Muscle layer of colon (tissue), 2 donors: ENCODE results near the gene PANK1.

ENCODE experiments used
- H3K27ac ChIP-seq: one replicate; pipeline ENCODE4 v1.7.0; 2013; ENCODE audit warnings: low read depth, mild to moderate bottlenecking, low read length, moderate library complexity
- H3K27me3 ChIP-seq, 2 donors: one replicate each; pipeline ENCODE4 v1.7.0; 2013; ENCODE audit warnings: low read length in 2 of 2, mild to moderate bottlenecking in 2 of 2; ENCODE audit not compliant: insufficient read depth in 2 of 2, control insufficient read depth in 1 of 2
- H3K36me3 ChIP-seq: one replicate; pipeline ENCODE4 v1.7.0; 2013; ENCODE audit warnings: mild to moderate bottlenecking, low read length; ENCODE audit not compliant: insufficient read depth
- H3K4me1 ChIP-seq: one replicate; pipeline ENCODE4 v1.7.0; 2013; ENCODE audit warnings: mild to moderate bottlenecking, low read length; ENCODE audit not compliant: insufficient read depth
- H3K4me3 ChIP-seq, 2 donors: one replicate each; pipeline ENCODE4 v1.7.0; 2013; ENCODE audit warnings: low read length in 2 of 2, low read depth in 1 of 2, mild to moderate bottlenecking in 1 of 2, moderate library complexity in 1 of 2
- H3K9ac ChIP-seq: one replicate; pipeline ENCODE4 v1.7.0; 2013; ENCODE audit warnings: low read length
- H3K9me3 ChIP-seq: one replicate; pipeline ENCODE4 v1.7.0; 2013; ENCODE audit warnings: mild to moderate bottlenecking, low read length
- donor health status: abdominal sarcoma.
- donor health status: Adenocarcinoma of cecum.

The PANK1 gene

GRCh38 chr10:89613582-89613981 lies 31.5 kb downstream of the PANK1 start:
- Histone ChIP-seq H3K9ac (no peak overlapping the region), H3K36me3 (no peaks in the 10 kb centered on the region), H3K27me3 (no peaks in the 10 kb centered on the region), H3K4me1 (no peaks in the 10 kb centered on the region), H3K9me3 (no peaks in the 10 kb centered on the region), H3K4me3 (no peak overlapping the region), H3K27ac (no peak overlapping the region)

GRCh38 chr10:89611282-89611681 lies 33.8 kb downstream of the PANK1 start:
- no peaks in the 10 kb centered on the region for H3K27me3 ChIP-seq
- H3K9me3 ChIP-seq = no peaks in the 10 kb centered on the region
- H3K36me3 ChIP-seq = no peaks in the 10 kb centered on the region
- H3K27ac ChIP-seq = no peak overlapping the region
- no peak overlapping the region for H3K9ac ChIP-seq
- no peaks in the 10 kb centered on the region for H3K4me1 ChIP-seq
- H3K4me3 ChIP-seq = no peak overlapping the region

DNA sequence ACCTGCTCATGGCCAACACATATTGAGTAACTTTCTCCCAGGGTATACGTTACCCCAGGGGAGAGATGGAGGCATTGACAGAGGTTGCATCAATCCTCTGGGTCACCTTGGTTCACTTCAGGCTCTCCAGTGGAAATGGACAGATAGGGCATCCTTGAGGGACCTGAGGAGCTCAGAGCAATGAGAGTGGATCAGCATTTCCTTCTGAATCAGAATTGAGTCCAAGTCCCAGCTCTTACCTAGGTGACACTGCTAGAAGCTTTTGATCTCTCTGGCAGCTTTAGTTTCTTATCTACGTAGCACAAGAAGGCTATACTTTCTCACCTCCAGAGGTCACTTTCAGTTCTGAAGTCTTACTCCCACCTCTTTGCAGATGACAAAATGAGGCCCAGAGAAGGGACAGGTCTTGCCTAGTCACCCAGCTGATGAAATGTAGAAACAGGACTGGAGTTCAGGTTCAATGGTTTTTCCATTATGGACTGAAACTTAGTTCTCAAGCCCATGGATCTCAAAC lies 35.2 kb downstream of the PANK1 start:
- Histone ChIP-seq H3K36me3 (no peaks in the 10 kb centered on the region), H3K4me3 (no peak overlapping the region), H3K27ac (no peak overlapping the region), H3K4me1 (no peaks in the 10 kb centered on the region), H3K9ac (no peak overlapping the region), H3K9me3 (no peaks in the 10 kb centered on the region), H3K27me3 (no peaks in the 10 kb centered on the region)

DNA sequence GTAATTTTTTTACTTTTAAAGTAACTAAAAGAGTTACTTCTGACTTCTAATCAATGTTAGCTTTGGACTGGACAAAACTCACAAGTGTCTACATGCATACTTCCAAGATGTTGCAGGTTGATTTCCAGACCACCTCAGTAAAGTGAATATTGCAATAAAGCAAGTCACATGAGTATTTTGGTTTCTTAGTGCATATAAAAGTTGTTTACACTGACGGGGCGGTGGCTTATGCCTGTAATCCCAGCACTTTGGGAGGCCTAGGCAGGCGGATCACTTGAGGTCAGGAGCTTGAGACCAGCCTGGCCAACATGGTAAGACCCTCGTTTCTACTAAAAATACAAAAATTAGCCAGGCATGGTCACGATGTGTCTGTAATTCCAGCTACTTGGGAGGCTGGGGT lies 40.8 kb downstream of the PANK1 start:
- H3K9ac ChIP-seq = no peak overlapping the region
- H3K9me3 ChIP-seq = no peaks in the 10 kb centered on the region
- H3K4me1 ChIP-seq = no peaks in the 10 kb centered on the region
- no peaks in the 10 kb centered on the region for H3K27me3 ChIP-seq
- H3K36me3 ChIP-seq = no peaks in the 10 kb centered on the region
- no peak overlapping the region for H3K27ac ChIP-seq
- no peak overlapping the region for H3K4me3 ChIP-seq

GRCh38 chr10:89602919-89603318 lies 42.1 kb downstream of the PANK1 start:
- H3K9ac ChIP-seq = no peak overlapping the region
- no peak overlapping the region for H3K27ac ChIP-seq
- no peaks in the 10 kb centered on the region for H3K4me1 ChIP-seq
- no peaks in the 10 kb centered on the region for H3K9me3 ChIP-seq
- H3K4me3 ChIP-seq = no peak overlapping the region
- no peaks in the 10 kb centered on the region for H3K27me3 ChIP-seq
- H3K36me3 ChIP-seq = no peaks in the 10 kb centered on the region

- Histone ChIP-seq H3K4me1 (no peaks in the 10 kb centered on the region), H3K9ac (no peak overlapping the region)
Measured at GRCh38 chr10:89601728-89602361, 43.2 kb downstream of the PANK1 start.

GRCh38 chr10:89600041-89600440 lies 45.0 kb downstream of the PANK1 start:
- Histone ChIP-seq H3K36me3 (no peaks in the 10 kb centered on the region), H3K9ac (no peak overlapping the region), H3K27me3 (no peaks in the 10 kb centered on the region), H3K9me3 (no peaks in the 10 kb centered on the region), H3K4me1 (no peaks in the 10 kb centered on the region), H3K4me3 (no peak overlapping the region), H3K27ac (no peak overlapping the region)

More at GRCh38 chr10:89601728-89602361, 43.2 kb downstream of the PANK1 start:
- Histone ChIP-seq H3K27me3 (no peaks in the 10 kb centered on the region), H3K36me3 (no peaks in the 10 kb centered on the region), H3K9me3 (no peaks in the 10 kb centered on the region), H3K27ac (no peak overlapping the region), H3K4me3 (no peak overlapping the region)

DNA sequence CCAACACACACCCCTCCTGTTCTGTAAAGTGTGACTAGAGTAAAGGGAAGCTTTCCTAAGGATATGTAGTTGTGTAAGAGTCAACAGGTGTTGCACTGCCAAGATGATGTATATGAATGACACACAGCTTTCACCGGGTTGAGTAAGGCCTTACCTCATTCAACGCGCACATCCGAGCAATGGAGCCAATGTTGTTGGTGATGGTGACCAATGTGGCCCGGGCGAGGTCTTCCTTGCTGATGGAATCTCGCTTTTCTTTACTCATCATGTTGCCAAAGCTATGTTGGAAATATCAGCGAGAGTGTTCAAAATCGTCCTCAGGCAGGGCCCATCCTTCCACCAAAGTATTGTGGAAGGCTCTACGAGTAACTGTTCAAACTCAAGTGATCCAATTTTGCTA lies 52.0 kb downstream of the PANK1 start:
- Histone ChIP-seq H3K27ac (no peak overlapping the region), H3K4me1 (peaks cover 11% of the 10 kb centered on the region), H3K4me3 (no peak overlapping the region)

DNA sequence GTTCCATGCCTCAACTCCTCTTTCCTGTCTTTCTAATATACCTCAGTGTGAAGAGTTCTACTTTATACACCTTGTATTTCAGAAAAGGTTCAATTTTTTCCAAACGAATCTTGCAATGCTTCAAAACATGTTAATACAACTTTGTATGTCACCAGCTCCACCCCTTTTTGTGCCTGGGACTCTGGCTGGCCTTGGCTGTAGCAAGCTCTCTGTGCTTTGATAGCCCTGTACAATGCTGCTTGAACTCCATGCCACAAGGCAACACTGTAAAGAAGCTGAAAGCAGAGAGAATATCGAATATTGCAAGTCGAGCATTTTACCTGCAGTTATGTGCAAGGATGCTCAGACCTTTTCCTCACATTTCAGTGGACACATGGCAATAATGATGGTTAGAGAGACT lies 52.5 kb downstream of the PANK1 start:
- no peak overlapping the region for H3K4me3 ChIP-seq
- no peaks in the 10 kb centered on the region for H3K9me3 ChIP-seq
- H3K4me1 ChIP-seq = peaks cover 11% of the 10 kb centered on the region
- no peak overlapping the region for H3K27ac ChIP-seq
- H3K9ac ChIP-seq = no peak overlapping the region
- H3K27me3 ChIP-seq = no peaks in the 10 kb centered on the region
- no peaks in the 10 kb centered on the region for H3K36me3 ChIP-seq

More for the DNA sequence above, 52.0 kb downstream of the PANK1 start:
- H3K36me3 ChIP-seq = no peaks in the 10 kb centered on the region
- no peaks in the 10 kb centered on the region for H3K27me3 ChIP-seq
- no peak overlapping the region for H3K9ac ChIP-seq
- H3K9me3 ChIP-seq = no peaks in the 10 kb centered on the region

DNA sequence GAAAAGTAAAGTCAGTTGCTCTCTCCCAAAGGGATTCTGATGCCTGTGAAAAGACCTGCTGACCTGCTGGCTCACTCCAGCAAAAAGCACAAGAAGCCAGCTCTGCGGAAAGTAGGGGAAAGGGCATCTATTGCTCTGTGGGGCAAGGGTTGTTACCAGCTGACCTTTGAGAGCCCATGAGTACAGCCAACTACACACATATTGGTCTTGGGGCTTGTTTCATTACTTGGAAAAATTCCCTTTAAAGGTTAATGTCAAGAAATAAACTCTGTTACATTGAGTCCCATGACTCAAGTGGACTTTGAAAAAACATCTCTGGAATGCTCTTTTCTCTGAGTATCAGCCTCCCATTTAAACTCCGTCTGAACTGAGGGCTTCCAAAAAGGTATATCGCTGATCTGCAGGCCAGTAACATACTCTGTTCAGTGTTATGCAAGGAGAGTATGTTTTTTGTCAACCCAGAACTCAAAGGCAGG lies 53.2 kb downstream of the PANK1 start:
- Histone ChIP-seq H3K27ac (no peak overlapping the region), H3K27me3 (no peaks in the 10 kb centered on the region), H3K9me3 (no peaks in the 10 kb centered on the region), H3K4me1 (peaks cover 11% of the 10 kb centered on the region), H3K9ac (no peak overlapping the region), H3K4me3 (no peak overlapping the region), H3K36me3 (no peaks in the 10 kb centered on the region)

- peaks cover 11% of the 10 kb centered on the region for H3K4me1 ChIP-seq
- H3K9me3 ChIP-seq = no peaks in the 10 kb centered on the region
- no peak overlapping the region for H3K9ac ChIP-seq
- H3K36me3 ChIP-seq = no peaks in the 10 kb centered on the region
- H3K4me3 ChIP-seq = no peak overlapping the region
- no peaks in the 10 kb centered on the region for H3K27me3 ChIP-seq
- H3K27ac ChIP-seq = no peak overlapping the region
Measured at GRCh38 chr10:89591111-89591795, 53.8 kb downstream of the PANK1 start.

GRCh38 chr10:89590326-89590725 lies 54.7 kb downstream of the PANK1 start:
- Histone ChIP-seq H3K4me1 (peaks cover 11% of the 10 kb centered on the region), H3K27ac (no peak overlapping the region), H3K36me3 (no peaks in the 10 kb centered on the region)

More at GRCh38 chr10:89590326-89590725, 54.7 kb downstream of the PANK1 start:
- Histone ChIP-seq H3K27me3 (no peaks in the 10 kb centered on the region), H3K9me3 (no peaks in the 10 kb centered on the region), H3K4me3 (no peak overlapping the region), H3K9ac (no peak overlapping the region)
